Tibial artery (tissue), 4 donors: ENCODE results near the gene DPP10.

Experiments used
- DNase-seq, 2 donors: peaks; one replicate each; pipeline ENCODE4 v3.0.0-alpha.2; 2019
- H3K27ac ChIP-seq, 2 donors: fragments of 200-600 bp; sonication (generic) in 1 of 2; 1 replicate in 1 of 2; 2 replicates in 1 of 2; pipeline ENCODE4 v1.5.1; 2018 to 2019; ENCODE audit warnings: mild to moderate bottlenecking in 1 of 2
- H3K27me3 ChIP-seq, 2 donors: fragments of 200-600 bp; sonication (generic) in 1 of 2; one replicate each; pipeline versions ENCODE4 v1.5.1 to v1.6.0; 2016 to 2019
- H3K36me3 ChIP-seq, 3 donors: fragments of 200-600 bp; sonication (generic) in 2 of 3; one replicate each; pipeline ENCODE4 v1.5.1; 2016 to 2019; ENCODE audit warnings: mild to moderate bottlenecking in 2 of 3
- H3K4me1 ChIP-seq, 4 donors: fragments of 200-600 bp; sonication (generic) in 2 of 4; 1 replicate in 3 of 4; 2 replicates in 1 of 4; pipeline ENCODE4 v1.5.1; 2016 to 2019
- H3K4me3 ChIP-seq, 2 donors: fragments of 200-600 bp; sonication (generic) in 1 of 2; 1 replicate in 1 of 2; 2 replicates in 1 of 2; pipeline ENCODE4 v1.5.1; 2018 to 2019; ENCODE audit warnings: mild to moderate bottlenecking in 2 of 2
- H3K9me3 ChIP-seq, 3 donors: fragments of 200-600 bp; sonication (generic) in 1 of 3; one replicate each; pipeline ENCODE4 v1.5.1; 2016 to 2019
- CTCF ChIP-seq, 2 experiments: fragments of 200-600 bp in 1 of 2; fragments of 450-650 bp in 1 of 2; IDR thresholded peaks; one replicate each; pipeline ENCODE4 v1.5.1; 2017 to 2019; ENCODE audit warnings: antibody characterized with exemption in 2 of 2, mild to moderate bottlenecking in 1 of 2, moderate library complexity in 1 of 2
- intact Hi-C: fragments of 100-400 bp; cut with DNase I; formaldehyde crosslinking; loops from one replicate; pipeline ENCODE4 v1.15.0; 2023; ENCODE audit warnings: low total_unique reads

The DPP10 gene

DNA sequence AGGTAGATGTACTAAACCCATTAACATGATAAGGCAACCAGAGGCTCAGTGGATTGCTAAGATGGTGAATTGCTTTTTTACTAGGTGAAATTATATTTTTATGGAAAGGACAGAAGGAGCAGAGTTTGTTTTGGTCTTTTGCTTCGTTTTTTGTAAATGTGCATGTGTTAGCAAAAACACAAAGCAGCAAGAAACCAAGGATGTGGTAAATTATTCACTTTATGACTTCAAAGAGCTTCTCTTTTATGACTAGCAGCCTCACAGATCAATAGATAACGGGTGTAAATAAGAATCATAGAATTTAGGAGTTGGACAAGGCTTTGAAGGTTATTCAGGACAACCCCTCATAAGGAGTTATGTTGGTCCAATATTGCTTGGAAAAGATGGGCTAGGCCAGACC is 615.0 kb downstream of the DPP10 start:
- no peaks in the 10 kb centered on the region for H3K36me3 ChIP-seq
- H3K4me3 ChIP-seq = no peak overlapping the region
- intact Hi-C loops = no loop called here
- H3K27ac ChIP-seq = no peak overlapping the region
- no peaks in the 10 kb centered on the region for H3K4me1 ChIP-seq
- H3K27me3 ChIP-seq = no peaks in the 10 kb centered on the region
- no peak for TF ChIP-seq CTCF (IDR thresholded peaks at IDR 0.05)
- no peak for DNase-seq
- no peaks in the 10 kb centered on the region for H3K9me3 ChIP-seq

- peaks cover 0 to 4% (median 0%) of the 10 kb centered on the region in 3 donors for H3K9me3 ChIP-seq
- no peaks in the 10 kb centered on the region for H3K4me1 ChIP-seq
- no peak overlapping the region for H3K27ac ChIP-seq
- H3K27me3 ChIP-seq = no peaks in the 10 kb centered on the region
- H3K4me3 ChIP-seq = no peak overlapping the region
- H3K36me3 ChIP-seq = no peaks in the 10 kb centered on the region
- DNase-seq = no peak
- TF ChIP-seq CTCF (IDR thresholded peaks at IDR 0.05) = no peak
- intact Hi-C loops = no loop called here
Observed at GRCh38 chr2:115070002-115070401, 627.6 kb downstream of the DPP10 start.

- H3K4me1 ChIP-seq = no peaks in the 10 kb centered on the region
- H3K9me3 ChIP-seq = peaks cover 0 to 4% (median 0%) of the 10 kb centered on the region in 3 donors
- no peak for TF ChIP-seq CTCF (IDR thresholded peaks at IDR 0.05)
- DNase-seq = no peak
- H3K27ac ChIP-seq = no peak overlapping the region
- intact Hi-C loops = no loop called here
- no peaks in the 10 kb centered on the region for H3K36me3 ChIP-seq
- H3K4me3 ChIP-seq = no peak overlapping the region
- no peaks in the 10 kb centered on the region for H3K27me3 ChIP-seq
Observed at GRCh38 chr2:115071534-115071933, 629.1 kb downstream of the DPP10 start.

- no peak overlapping the region for H3K27ac ChIP-seq
- H3K9me3 ChIP-seq = no peaks in the 10 kb centered on the region
- intact Hi-C loops = no loop called here
- no peak overlapping the region for H3K4me3 ChIP-seq
- no peaks in the 10 kb centered on the region for H3K36me3 ChIP-seq
- H3K4me1 ChIP-seq = no peaks in the 10 kb centered on the region
- DNase-seq = no peak
- no peak for TF ChIP-seq CTCF (IDR thresholded peaks at IDR 0.05)
- no peaks in the 10 kb centered on the region for H3K27me3 ChIP-seq
Observed at GRCh38 chr2:115075800-115076199, 633.4 kb downstream of the DPP10 start.

DNA sequence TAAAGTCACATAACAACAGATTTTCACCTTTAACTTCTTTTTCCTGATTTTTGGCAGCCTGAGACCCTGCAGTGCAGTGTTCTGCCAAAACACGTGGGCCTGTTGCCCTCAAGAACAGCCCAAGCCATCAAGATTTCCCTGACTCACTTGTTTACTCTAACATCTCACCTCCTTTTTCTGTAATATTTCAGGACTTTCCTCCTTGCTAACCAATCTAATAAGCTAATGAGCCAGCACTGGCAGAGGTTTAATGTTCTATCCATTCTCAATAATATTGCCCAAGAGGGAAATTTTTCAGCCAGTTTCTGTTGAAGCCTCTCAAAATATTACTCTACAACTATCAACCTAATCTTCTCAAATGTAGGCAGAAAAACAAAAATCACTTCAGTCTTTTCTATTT is 635.2 kb downstream of the DPP10 start:
- Histone ChIP-seq H3K4me3 (no peak overlapping the region), H3K4me1 (no peaks in the 10 kb centered on the region), H3K27ac (no peak overlapping the region), H3K9me3 (no peaks in the 10 kb centered on the region), H3K36me3 (no peaks in the 10 kb centered on the region), H3K27me3 (no peaks in the 10 kb centered on the region)
- TF ChIP-seq CTCF (IDR thresholded peaks at IDR 0.05) = no peak
- no peak for DNase-seq
- intact Hi-C loops = no loop called here

GRCh38 chr2:115083225-115083624 is 640.8 kb downstream of the DPP10 start:
- intact Hi-C loops = no loop called here
- DNase-seq = no peak
- H3K27ac ChIP-seq = no peak overlapping the region
- H3K4me3 ChIP-seq = no peak overlapping the region
- H3K36me3 ChIP-seq = no peaks in the 10 kb centered on the region
- no peak for TF ChIP-seq CTCF (IDR thresholded peaks at IDR 0.05)
- H3K4me1 ChIP-seq = no peaks in the 10 kb centered on the region
- H3K9me3 ChIP-seq = no peaks in the 10 kb centered on the region
- no peaks in the 10 kb centered on the region for H3K27me3 ChIP-seq
